Ishikawa (cell line): ENCODE data around the gene KIF20B.

Experiments used
- EP300 ChIP-seq: IDR thresholded peaks from 2 replicates; pipeline ENCODE4 v1.6.1; 2012; ENCODE audit warnings: borderline replicate concordance
- FOXM1 ChIP-seq: IDR thresholded peaks from 2 replicates; pipeline ENCODE4 v1.6.1; 2012; ENCODE audit warnings: low read depth, borderline replicate concordance
- RAD21 ChIP-seq: IDR thresholded peaks from 2 replicates; pipeline ENCODE4 v1.6.1; 2012; ENCODE audit warnings: low read depth
- TEAD4 ChIP-seq: IDR thresholded peaks from 2 replicates; pipeline ENCODE4 v1.6.1; 2012
- TF ChIP-seq, protein P1 (sequence below): IDR thresholded peaks from 2 replicates; pipeline ENCODE4 v1.6.1; 2012

DNA sequence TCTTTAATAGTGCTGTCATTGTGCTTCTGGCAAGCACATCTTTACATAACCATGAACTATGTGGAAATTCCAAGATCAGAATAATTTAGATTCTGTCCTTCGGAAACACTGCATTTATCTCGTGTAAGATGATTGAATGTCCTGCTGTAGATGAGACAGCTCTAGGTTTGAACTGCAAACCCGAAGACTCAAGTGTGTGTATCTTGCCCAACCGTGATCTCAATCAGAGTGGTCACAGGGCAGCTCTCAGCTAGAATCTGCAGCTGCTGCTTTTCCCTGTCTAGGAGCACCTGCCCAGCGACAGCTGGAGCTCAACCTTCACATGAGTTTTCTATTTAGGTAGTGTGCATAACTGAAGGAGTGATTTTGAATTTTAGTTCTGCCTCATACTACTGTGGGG lies 17.5 kb upstream of the KIF20B start:
- TF ChIP-seq TEAD4 = no peak
- no peak for TF ChIP-seq RAD21
- no peak for TF ChIP-seq FOXM1
- TF ChIP-seq EP300 = no peak
- TF ChIP-seq, protein P1, sequence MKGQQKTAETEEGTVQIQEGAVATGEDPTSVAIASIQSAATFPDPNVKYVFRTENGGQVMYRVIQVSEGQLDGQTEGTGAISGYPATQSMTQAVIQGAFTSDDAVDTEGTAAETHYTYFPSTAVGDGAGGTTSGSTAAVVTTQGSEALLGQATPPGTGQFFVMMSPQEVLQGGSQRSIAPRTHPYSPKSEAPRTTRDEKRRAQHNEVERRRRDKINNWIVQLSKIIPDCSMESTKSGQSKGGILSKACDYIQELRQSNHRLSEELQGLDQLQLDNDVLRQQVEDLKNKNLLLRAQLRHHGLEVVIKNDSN = no peak
